Spleen (tissue), 7 donors: ENCODE data around the gene GATAD2A.

Source experiments
- POLR2A ChIP-seq, 3 donors: fragments of 450-650 bp; IDR thresholded peaks; one replicate each; pipeline ENCODE4 v1.5.1; 2017; ENCODE audit warnings: antibody characterized with exemption in 3 of 3, mild to moderate bottlenecking in 1 of 3
- POLR2AphosphoS5 ChIP-seq, 3 donors: sonication (generic); formaldehyde crosslinking; IDR thresholded peaks; one replicate each; pipeline ENCODE4 v1.5.1; 2017; ENCODE audit warnings: antibody characterized with exemption in 3 of 3
- TF ChIP-seq, protein P1 (sequence below), 11 experiments: fragments of 200-600 bp in 7 of 11; fragments of 450-650 bp in 4 of 11; sonication (generic) in 4 of 11; IDR thresholded peaks in 8 of 11; conservative IDR thresholded peaks in 3 of 11; 1 replicate in 7 of 11; 2 replicates in 4 of 11; pipeline versions ENCODE4 v1.4.0 to v1.8.0; 2016 to 2021; ENCODE audit warnings: antibody characterized with exemption in 11 of 11, inconsistent platforms in 4 of 11, mild to moderate bottlenecking in 1 of 11
- donor health status: DM: no; HTN: no; CAD: no; lungs with moderate emphysema.
- donor health status: DM: no; HTN: no; CAD: no.
- donor health status: DM: no; HTN: no; CAD: no.

DNA sequence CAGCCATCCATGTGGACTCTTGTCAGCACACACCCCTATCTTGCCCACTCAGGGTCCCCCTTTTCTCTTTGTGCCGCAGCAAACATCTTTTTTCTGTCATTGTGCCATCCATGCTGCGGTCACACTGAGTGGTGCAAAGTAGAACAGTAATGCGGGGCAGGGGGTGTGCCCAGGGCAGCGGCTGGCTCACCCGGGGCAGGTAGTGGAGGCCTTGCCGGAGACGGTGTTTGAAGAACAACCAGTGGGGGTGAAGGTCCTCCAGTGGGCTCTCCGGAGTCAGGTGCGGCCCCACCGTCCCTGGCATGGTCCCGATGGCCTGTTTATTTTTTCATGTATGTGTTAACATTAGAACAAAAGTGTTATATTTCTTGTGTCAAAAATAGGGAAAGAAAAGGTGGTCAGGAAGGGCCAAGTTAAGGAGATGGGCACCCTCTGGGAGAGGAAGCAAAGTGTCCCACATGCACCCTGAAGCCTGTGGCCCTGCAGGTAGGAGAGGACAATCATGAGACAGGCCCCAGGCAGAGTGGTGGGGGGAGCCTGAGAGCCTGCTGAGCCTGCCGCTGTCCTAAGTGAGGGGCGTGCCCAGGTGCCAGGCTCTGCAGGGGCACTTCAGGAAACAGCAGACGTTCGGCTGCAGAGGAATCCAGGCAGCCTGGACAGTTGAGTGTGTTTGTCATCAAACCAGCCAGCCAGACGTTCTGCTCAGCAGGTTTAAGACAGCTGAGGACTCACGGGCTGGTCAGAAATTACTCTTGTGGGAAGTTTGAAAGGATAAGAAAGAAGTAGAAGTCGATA, 97.5 kb downstream of the GATAD2A start:
- no peak for TF ChIP-seq POLR2A (IDR thresholded peaks at IDR 0.05)
- TF ChIP-seq, protein P1, sequence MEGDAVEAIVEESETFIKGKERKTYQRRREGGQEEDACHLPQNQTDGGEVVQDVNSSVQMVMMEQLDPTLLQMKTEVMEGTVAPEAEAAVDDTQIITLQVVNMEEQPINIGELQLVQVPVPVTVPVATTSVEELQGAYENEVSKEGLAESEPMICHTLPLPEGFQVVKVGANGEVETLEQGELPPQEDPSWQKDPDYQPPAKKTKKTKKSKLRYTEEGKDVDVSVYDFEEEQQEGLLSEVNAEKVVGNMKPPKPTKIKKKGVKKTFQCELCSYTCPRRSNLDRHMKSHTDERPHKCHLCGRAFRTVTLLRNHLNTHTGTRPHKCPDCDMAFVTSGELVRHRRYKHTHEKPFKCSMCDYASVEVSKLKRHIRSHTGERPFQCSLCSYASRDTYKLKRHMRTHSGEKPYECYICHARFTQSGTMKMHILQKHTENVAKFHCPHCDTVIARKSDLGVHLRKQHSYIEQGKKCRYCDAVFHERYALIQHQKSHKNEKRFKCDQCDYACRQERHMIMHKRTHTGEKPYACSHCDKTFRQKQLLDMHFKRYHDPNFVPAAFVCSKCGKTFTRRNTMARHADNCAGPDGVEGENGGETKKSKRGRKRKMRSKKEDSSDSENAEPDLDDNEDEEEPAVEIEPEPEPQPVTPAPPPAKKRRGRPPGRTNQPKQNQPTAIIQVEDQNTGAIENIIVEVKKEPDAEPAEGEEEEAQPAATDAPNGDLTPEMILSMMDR (IDR thresholded peaks at IDR 0.05 in 8 of 11, conservative IDR thresholded peaks at IDR 0.05 in 3 of 11), result no peak
- TF ChIP-seq POLR2AphosphoS5 (IDR thresholded peaks at IDR 0.05), result peak in 1 of 3 donors; percentile 7
